ENCODE results near the gene MXD3. TPM values are rescaled to one million over a fixed set of nuclear protein-coding genes. Genes with fewer than 3 reads are reported as not detected.
"Not testable (repeated sequence)": the region's sequence is repeated elsewhere in the genome, so short reads cannot be mapped to it uniquely, and the experiment has no call there.

Gene MXD3
- total RNA-seq, 1 donor from 2014 or later: 6.4 TPM

GRCh38 chr5:177307544-177308363 is 3.9 kb downstream of the MXD3 start:
- peaks cover 33% of the 10 kb centered on the region for H3K36me3 Mint-ChIP-seq (ENCODE audit: low read depth, unreplicated experiment)
- H3K27ac Mint-ChIP-seq (ENCODE audit: unreplicated experiment): no peak overlapping the region
- no peak overlapping the region for H3K4me3 Mint-ChIP-seq (ENCODE audit: unreplicated experiment)
- no peak for TF ChIP-seq CTCF (IDR thresholded peaks at IDR 0.05; ENCODE audit: unreplicated experiment)
- no peak for DNase-seq (ENCODE audit: low spot score)
- H3K9me3 Mint-ChIP-seq (ENCODE audit: unreplicated experiment): no peaks in the 10 kb centered on the region
- H3K4me1 Mint-ChIP-seq (ENCODE audit: unreplicated experiment): peaks cover 48% of the 10 kb centered on the region
- peaks cover 33% of the 10 kb centered on the region for H3K27me3 Mint-ChIP-seq (ENCODE audit: unreplicated experiment)

GRCh38 chr5:177306674-177307543 is 4.8 kb downstream of the MXD3 start:
- TF ChIP-seq CTCF (IDR thresholded peaks at IDR 0.05; ENCODE audit: unreplicated experiment): no peak
- no peak for DNase-seq (ENCODE audit: low spot score)
- peak overlapping the region; percentile 83 for H3K4me3 Mint-ChIP-seq (ENCODE audit: unreplicated experiment)
- H3K36me3 Mint-ChIP-seq (ENCODE audit: low read depth, unreplicated experiment): peaks cover 33% of the 10 kb centered on the region
- no peaks in the 10 kb centered on the region for H3K9me3 Mint-ChIP-seq (ENCODE audit: unreplicated experiment)
- peaks cover 38% of the 10 kb centered on the region for H3K27me3 Mint-ChIP-seq (ENCODE audit: unreplicated experiment)
- peaks cover 51% of the 10 kb centered on the region for H3K4me1 Mint-ChIP-seq (ENCODE audit: unreplicated experiment)
- no peak overlapping the region for H3K27ac Mint-ChIP-seq (ENCODE audit: unreplicated experiment)

- peak overlapping the region; percentile 69 for H3K4me3 Mint-ChIP-seq (ENCODE audit: unreplicated experiment)
These were observed 5.5 kb downstream of the MXD3 start for GRCh38 chr5:177306103-177306640.

GRCh38 chr5:177304392-177305119 is 7.1 kb downstream of the MXD3 start:
- no peak for DNase-seq (ENCODE audit: low spot score)
- H3K27ac Mint-ChIP-seq (ENCODE audit: unreplicated experiment): peak overlapping the region; percentile 97
- H3K4me3 Mint-ChIP-seq (ENCODE audit: unreplicated experiment): peak overlapping the region; percentile 98
- no peak for TF ChIP-seq CTCF (IDR thresholded peaks at IDR 0.05; ENCODE audit: unreplicated experiment)
- peaks cover 42% of the 10 kb centered on the region for H3K27me3 Mint-ChIP-seq (ENCODE audit: unreplicated experiment)
- H3K36me3 Mint-ChIP-seq (ENCODE audit: low read depth, unreplicated experiment): peaks cover 38% of the 10 kb centered on the region
- peaks cover 56% of the 10 kb centered on the region for H3K4me1 Mint-ChIP-seq (ENCODE audit: unreplicated experiment)
- H3K9me3 Mint-ChIP-seq (ENCODE audit: unreplicated experiment): no peaks in the 10 kb centered on the region

More at GRCh38 chr5:177306103-177306640, 5.5 kb downstream of the MXD3 start:
- H3K27me3 Mint-ChIP-seq (ENCODE audit: unreplicated experiment): peaks cover 39% of the 10 kb centered on the region
- H3K9me3 Mint-ChIP-seq (ENCODE audit: unreplicated experiment); DNase-seq (ENCODE audit: low spot score); H3K27ac Mint-ChIP-seq (ENCODE audit: unreplicated experiment): not testable (repeated sequence)
- peaks cover 52% of the 10 kb centered on the region for H3K4me1 Mint-ChIP-seq (ENCODE audit: unreplicated experiment)
- peaks cover 33% of the 10 kb centered on the region for H3K36me3 Mint-ChIP-seq (ENCODE audit: low read depth, unreplicated experiment)

- DNase-seq (ENCODE audit: low spot score): no peak
- H3K27ac Mint-ChIP-seq (ENCODE audit: unreplicated experiment): peak overlapping the region; percentile 97
- H3K36me3 Mint-ChIP-seq (ENCODE audit: low read depth, unreplicated experiment): peaks cover 36% of the 10 kb centered on the region
These were observed 7.7 kb downstream of the MXD3 start for GRCh38 chr5:177303925-177304391.

More at GRCh38 chr5:177303925-177304391, 7.7 kb downstream of the MXD3 start:
- TF ChIP-seq CTCF (IDR thresholded peaks at IDR 0.05; ENCODE audit: unreplicated experiment): no peak
- H3K4me3 Mint-ChIP-seq (ENCODE audit: unreplicated experiment): peak overlapping the region; percentile 98
- no peaks in the 10 kb centered on the region for H3K9me3 Mint-ChIP-seq (ENCODE audit: unreplicated experiment)
- peaks cover 55% of the 10 kb centered on the region for H3K4me1 Mint-ChIP-seq (ENCODE audit: unreplicated experiment)
- H3K27me3 Mint-ChIP-seq (ENCODE audit: unreplicated experiment): peaks cover 40% of the 10 kb centered on the region

Data from endothelial cell (in vitro differentiated cells).